Measurements from ENCODE around the gene PRDM16. TPM values are rescaled to one million over a fixed set of nuclear protein-coding genes. Genes with fewer than 3 reads are reported as not detected.

The PRDM16 gene
- total RNA-seq, 1 donor from 2014 or later, result 0.13 TPM

DNA sequence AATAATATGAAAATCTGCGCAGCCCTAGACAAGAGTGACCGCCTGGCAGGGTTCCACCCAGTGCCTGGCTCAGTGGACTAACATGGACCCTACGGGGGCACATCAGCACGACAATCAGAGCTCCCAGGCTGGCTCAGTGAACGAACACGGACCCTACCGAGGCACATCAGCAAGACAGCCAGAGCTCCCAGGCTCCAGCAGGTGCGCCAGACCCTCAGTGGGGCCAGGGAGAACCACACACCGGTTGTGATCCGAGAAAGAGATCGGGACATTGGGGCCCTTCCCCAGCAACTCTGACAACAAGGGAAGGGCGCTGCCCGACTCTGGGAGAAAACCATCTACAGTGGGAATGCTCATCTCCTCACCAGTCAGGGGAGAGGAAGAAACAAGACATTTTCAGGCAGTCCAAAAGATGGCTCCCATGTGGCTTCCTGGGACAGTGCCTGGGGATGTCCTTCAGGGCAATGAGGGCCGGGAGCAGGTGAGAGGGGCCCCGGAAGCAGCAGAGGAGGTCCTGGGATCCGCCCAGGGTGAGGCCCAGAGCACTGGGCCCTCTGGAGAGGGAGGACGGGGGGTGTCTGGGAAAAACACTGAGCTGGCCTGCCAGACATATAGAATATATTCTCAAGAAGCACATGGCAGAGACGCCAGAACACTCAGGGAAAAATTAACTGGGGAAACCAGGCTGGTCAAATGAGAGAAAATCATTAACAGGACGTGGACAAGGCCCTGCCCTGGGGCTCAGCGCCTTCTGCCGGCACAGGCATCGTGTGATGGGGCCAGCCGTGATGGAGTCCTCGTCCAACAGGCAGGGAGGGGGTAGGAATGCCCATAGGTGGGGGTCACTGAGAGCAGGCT is 390.3 kb downstream of the PRDM16 start:
- DNase-seq (ENCODE audit: low read depth, low spot score), result no peak

DNA sequence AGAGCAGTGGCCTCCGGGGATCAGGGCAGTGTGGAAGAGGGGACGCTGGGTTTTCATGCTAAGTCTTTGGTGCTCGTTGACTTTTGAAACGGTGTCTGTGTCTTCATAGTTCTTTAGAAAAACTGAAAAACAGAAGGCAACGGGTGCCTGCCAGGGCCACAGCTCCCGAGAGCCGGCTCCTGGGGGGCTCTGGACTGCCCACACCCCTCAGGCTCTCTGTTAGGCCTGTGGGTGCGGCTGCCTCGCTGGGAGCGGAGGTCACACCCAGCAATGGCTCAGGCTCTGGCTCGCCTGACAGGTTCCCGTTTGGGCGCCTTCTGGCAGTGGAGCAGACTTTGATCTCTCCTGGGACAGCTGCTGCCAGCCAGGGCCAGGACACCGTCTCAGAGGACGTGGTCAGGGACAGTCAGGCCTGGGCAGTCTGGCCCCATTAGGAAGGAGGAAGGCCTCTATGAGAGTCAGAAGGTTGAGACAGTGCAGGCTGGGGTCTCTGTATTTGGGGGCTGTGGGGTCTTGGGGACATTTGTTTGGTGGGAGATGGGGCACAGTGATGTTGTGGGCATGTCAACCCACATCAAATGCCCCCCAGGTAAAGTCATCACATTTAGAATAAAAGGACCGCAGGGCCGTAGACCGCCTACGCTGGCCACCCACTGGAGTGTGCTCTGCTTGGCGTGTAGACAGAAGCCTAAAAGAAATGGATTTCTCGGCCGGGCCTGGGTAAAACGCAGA is 391.1 kb downstream of the PRDM16 start:
- DNase-seq (ENCODE audit: low read depth, low spot score), result no peak

DNA sequence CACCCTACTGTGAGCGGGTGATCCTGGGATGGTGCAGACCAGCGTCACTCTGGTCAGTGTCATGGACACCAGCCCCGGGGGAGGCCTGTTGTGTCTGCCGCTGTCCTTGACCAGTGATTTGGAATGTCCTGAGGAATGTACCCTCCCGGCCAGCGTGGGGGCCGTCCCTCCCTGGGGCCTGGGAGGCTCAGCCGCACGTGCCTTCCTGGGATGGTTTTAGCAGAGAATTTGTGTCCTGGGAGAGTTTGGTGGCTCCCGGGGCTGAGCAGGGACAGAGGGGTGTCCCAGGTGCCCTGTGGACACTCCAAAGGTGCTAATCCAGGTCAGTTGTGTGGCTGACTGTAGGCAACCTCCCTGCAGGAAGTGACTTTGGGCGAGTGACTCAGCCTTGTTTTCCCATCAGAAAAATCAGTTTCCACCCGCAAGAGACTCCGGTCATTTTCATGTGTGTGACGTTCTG is 391.7 kb downstream of the PRDM16 start:
- DNase-seq (ENCODE audit: low read depth, low spot score), result no peak

DNA sequence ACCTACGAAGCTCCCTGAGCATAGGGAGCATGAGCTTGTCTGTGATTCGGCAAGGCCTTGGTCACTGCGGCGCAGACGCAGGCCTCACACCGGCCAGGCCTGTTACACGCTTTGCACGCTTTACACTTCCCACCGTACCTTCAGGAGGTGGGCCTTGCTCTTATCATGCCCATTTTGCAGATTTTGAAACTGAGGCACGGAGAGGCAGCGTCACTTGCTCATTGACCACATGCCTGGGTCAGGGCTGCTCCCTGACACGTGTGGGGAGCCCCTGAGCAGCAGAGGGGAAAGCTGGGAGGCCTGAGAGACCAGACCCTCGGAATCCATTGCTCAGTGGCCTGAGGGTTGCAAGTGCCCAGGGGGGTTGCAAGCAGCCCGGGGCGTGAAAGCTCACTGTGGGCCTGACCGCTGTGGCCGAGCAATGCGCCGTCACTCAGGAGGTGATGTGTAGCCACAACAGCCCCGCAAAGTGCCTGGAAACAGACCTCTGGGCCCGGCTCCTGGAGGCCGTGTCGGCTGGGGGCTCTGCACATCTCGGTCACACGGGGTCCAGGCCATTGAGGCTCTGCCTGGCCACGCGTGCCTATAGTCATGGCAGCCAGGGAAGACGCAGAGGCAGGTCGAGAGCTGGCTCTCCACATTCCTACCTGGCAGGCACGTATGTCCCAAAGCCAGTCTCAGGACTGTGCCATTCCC is 392.4 kb downstream of the PRDM16 start:
- no peak for DNase-seq (ENCODE audit: low read depth, low spot score)

DNA sequence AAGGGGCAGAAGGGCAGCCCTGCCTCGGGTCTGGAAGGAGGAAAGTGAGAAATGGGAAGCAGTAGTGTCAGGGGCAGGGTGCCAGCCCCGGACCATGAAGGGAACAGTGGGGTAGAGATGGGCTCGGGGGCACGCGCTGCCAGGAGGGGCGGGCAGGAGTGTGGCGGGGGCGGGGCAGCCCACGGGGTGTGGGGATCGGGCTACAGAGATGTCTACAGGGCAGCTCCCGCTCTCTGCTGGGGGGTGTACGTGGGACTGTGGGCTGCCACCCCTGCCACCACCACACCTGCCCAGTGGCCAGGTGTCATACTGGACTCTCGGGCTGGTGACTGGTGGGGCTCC is 392.9 kb downstream of the PRDM16 start:
- no peak for DNase-seq (ENCODE audit: low read depth, low spot score)

DNA sequence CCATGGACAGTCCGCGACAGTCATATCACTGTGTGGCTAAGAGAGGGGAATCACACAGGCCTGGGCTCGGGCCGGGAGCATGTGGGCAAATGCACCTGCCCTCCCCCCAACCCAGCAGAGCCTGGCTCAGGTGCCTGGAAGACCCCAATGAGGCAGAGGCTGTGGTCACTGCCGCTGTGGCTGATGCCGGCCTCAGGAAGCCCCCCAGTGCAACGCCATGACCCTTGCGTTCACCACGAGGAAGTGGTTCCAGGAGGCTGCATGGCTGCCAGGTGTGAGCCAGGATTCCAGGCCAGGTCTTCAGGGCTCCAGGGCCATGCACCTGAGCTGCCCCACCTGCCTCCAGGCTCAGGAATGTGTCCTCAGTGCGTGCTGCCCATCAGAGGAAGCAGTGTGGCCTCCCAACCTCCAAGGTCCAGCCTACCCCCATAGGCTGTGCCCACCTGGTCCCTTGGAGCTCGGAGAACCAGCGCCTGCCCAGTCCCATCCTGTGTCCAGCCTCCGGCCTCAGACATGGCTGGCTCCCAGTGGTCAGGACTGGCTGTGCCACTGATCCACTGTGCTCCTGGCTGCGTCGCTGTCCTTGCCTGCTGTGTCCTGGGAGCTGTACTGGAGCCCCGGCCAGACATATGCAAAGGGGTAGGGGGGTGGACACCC is 393.5 kb downstream of the PRDM16 start:
- no peak for DNase-seq (ENCODE audit: low read depth, low spot score)

DNA sequence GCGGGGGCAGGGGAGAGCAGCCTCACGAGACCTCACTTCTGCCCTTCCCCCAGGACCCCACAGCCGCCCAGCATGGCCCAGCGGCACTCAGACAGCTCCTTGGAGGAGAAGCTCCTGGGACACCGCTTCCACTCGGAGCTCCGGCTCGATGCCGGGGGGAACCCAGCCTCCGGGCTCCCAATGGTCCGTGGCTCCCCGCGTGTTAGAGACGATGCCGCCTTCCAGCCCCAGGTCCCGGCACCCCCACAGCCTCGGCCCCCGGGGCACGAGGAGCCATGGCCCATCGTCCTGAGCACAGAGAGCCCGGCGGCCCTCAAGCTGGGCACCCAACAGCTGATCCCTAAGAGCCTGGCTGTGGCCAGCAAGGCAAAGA is 394.0 kb downstream of the PRDM16 start:
- no peak for DNase-seq (ENCODE audit: low read depth, low spot score)

DNA sequence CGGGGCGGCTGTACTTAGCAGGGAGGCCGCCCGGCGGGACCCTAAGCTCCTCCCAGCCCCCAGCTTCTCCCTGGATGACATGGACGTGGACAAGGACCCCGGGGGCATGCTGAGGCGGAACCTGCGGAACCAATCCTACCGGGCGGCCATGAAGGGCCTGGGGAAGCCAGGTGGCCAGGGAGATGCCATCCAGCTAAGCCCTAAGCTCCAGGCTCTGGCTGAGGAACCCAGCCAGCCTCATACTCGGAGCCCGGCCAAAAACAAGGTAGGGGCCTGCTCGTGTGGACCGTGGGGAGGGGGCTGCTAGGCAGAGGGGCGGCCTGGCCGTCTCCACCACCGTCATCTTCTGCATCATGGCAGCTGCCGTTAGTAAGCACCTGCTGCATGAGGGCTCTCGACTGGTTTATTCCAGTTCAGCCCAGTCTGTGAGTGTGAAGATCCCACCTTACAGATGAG is 394.4 kb downstream of the PRDM16 start:
- DNase-seq (ENCODE audit: low read depth, low spot score), result no peak

DNA sequence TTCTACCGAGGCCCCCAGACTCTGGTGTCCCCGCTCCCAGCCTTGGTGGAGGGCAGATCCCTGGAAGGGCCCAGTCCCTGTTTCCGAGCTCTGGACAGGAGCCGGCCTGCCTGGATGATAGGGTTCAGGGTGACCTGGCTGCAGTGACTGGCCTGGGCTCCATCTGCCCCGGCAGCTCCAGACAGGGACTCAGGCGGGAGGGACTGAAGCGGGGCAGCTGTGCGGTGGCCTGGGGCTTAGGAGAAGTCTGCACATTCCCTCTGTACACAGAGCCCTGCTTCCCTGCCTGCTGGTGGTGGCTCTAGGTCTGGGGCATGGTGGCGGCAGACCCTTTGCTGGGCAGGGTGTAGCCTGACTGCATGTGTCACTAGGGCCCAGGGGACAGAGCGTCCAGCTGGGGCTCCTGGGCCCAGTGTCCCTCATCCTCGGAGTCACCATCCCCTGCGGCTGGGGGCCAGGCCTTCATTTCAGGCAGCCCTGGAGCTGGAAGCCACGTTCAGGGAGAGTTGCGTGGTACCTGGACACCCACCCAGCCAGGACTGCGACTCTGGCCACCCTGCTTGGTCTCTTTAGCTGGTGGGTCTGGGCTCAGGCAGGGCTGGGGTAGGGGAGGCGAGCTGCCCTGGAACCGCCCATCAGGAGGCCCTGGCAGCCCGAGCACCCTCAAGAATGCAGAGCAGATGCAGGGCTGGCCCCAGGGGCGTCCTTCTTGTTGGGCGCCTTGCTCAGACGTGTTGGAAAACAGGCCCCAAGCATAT is 395.1 kb downstream of the PRDM16 start:
- no peak for DNase-seq (ENCODE audit: low read depth, low spot score)

DNA sequence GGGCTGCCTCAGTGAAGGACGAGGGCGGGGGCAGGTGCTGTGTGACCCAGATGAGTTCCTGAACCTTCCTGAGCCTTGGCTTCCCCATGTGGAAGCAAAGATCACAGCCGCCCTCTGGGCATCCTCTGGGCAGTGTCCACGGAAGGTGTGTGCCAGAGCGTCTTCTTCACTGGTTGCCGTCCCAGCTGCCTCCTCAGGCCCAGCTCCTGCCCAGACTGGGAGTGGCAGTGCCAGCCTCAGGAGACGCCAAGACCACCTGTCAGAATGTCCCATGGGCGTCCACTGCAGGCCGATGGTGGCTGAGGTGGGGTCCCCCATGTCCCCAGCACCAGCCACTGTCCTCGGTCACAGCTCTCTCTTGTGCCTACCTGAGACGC is 395.6 kb downstream of the PRDM16 start:
- DNase-seq (ENCODE audit: low read depth, low spot score), result no peak

DNA sequence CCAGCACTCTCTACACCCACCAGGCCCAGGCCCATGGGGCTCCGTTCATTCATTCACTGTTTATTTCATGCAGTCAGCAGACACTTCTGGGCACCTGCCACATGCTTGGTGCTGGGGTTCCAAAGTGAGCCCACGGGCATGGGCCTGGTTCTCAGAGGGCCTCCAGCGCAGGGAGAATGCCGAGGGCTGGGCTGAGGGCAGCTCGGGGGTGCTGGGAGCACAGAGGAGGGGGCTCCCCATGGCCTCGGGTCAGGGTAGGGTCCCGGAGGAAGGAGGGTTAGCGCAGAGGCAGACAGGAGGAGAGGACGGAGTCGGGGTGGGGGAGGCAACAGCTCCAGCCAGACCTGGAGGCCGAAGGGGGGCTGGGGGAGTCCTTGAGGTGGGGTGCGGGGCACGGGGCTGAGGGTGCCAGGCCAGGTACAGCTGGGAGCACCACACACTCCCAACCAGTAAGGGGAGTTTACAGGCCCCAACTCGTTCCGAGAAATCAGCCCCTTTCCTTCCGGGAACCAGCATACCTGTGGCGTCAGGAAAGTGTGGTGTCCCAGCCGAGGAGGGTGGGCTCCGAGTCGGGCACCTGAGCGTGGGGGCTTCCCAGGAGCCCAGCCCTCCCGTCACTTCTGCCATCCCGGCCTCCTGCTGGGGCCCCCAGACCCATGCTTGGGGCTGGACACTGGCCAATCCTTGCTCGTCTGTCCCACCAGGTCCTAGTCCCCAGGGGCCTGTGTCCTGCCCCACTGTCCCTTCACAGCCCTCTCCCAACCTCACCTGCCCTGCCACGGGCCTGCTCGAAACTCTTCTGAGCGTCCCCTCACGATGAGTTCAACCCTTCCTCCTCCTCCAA is 396.3 kb downstream of the PRDM16 start:
- DNase-seq (ENCODE audit: low read depth, low spot score), result no peak

DNA sequence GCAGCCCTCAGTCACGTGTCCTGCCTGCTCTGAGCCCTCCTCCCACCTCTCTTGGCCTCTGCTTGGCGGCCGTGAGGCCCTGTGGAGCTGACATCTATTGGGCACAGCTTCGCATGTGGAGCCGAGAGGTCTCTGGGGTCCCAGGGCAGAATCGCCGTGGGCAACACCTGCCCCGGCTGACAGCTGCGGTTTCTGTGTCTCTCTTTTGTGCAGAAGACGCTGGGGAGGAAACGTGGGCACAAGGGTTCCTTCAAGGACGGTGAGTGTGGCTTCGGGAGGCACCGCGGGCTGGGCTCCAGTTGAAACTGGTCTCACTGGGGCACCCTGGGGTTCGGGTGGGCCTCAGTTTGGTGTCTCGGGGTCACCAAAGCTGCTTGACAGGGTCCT is 396.9 kb downstream of the PRDM16 start:
- DNase-seq (ENCODE audit: low read depth, low spot score), result no peak

DNA sequence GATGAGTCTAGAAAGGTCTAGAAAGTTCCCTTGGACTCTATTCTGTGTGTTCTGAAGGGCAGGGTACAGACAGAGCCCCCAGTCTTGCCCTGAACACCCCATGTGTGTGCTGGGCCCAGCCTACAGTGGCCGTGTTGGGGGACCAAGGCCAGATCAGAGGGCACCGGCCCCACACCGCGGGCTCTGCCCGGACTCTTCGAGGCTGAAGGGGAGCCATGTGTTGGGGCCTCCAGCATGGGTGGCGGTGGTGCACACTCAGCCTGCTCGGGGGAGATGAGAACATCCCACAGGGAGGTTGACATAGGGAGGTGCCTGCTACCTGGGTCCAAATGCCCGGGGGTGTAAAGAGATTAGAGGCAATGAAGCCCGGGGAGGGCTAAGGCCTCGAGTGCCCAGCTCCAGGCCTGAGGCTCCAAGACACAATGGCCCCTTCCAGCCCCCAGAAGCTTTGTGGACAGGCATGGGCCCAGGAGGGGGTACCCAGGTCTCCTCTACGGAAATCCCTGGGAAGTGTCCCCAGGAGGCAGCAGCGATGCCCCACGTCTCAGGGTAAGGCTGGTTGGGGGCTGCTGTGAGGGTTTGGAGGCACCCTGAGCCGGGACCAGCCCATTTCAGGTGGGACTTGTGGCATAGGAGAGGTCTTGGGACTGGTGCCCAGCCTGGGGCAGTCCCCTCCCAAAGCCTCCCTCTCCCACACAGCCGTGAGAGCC is 397.5 kb downstream of the PRDM16 start:
- DNase-seq (ENCODE audit: low read depth, low spot score), result no peak

DNA sequence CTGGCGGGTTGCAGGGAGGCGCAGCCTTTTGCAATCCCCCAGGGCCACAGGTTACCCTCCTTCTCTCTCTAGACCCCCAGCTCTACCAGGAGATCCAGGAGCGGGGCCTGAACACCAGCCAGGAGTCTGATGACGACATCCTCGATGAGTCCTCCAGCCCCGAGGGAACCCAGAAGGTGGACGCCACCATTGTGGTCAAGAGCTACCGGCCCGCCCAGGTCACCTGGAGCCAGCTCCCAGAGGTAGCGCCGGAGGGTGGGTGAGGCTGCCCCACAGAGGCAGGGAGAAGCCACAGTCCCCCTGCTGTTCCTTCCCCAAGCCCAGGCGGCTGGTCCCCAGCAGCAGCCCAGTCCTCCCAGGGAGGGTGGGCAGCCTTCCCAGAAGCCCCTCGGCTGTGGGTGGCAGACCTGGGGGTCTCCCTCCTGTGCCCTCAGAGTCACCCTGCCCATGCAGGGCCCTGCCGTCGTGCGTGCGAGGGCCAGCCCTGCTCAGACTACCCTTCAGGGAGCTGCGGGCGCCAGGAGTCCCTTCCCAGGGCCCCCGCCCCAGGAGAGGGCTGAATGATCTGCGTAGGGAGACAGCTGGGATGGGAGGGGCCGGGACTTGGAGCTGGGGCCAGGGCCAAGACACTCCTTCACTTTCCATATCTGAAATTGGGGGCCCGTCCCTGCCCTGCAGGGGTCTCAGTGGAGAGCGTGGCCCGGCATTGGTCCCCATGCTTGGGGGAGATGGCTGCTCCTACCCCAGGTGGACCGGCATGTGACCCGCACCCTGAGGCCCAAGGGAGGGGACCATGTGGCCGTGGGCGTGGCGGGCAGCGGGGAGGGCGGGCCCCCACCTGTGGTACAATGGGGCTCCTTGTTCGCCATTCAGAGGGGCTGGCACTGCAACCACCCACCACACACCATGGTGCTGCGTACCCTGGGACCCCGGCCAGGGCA is 398.4 kb downstream of the PRDM16 start:
- DNase-seq (ENCODE audit: low read depth, low spot score), result no peak

DNA sequence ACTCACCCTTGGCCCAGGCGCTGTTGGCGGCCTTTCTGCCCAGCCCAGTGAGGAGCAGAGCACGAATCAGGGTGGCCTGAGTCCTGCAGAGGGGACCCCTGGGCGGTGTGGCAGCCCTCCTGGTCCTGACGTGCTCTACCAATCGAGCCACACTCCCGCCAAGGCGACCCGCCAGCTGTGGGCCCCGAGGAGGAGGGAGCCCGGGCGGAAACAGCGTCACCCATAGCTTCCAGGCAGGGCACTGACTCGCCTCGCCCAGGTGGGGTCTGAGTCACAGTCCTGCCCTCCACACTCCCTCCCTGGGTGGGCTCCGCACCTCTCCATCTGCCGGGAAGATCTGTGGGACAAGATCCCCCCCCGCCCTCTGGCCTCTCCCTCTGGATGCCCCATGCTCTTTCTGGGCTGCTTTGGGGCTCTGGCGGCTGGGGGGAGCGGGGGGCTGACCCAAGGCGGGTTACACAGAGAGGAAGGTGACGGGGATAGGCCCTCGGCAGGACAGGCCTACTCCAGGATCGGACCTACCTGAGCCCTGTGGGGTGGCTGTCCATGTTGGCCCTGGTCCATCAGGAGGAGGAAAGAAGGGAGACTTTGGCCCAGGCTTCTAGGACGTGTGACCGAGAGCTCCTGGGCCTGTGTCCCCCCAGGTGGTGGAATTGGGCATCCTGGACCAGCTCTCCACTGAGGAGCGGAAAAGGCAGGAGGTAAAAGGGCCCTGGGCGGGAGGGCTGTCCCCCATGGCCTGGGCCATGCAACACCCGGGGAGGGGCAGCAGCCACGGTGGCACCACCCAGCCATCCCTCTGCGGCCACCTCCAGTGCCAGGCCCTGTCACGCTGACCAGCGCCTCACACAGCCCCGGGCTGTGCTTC is 399.5 kb downstream of the PRDM16 start:
- no peak for DNase-seq (ENCODE audit: low read depth, low spot score)

DNA sequence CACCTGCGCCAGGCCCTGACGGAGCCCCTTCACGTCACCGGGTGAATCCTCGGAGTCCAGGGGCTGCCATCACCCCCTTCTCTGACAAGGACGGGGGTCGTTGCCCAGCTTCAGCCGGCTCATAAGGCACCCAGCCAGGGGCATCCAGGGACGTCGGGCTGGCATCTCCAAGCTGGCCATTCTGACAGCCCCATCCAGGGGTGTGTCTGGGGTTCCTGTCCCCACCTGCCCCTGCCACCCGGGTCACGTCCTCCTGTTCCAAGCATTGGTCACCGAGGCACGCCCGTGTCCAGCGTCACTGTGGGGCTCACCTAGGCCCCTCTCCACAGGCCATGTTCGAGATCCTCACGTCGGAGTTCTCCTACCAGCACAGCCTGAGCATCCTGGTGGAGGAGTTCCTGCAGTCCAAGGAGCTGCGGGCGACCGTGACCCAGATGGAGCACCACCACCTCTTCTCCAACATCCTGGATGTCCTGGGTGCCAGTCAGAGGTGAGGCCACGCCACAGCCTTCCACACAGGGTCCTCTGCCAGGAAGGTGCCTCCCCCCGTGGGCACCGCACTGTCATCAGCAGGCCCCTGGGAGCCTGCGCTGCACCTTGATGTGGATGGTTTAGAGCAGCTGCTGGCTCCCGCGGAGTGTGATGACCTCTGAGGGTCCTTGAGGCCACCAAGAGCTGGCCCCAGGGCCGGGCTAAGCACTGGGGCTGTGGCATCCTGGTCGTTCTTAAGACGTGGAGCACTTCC is 400.3 kb downstream of the PRDM16 start:
- no peak for DNase-seq (ENCODE audit: low read depth, low spot score)
